GM18517 (cell line): ENCODE measurements around the gene MLPH.
"Not testable (repeated sequence)": the region's sequence is repeated elsewhere in the genome, so short reads cannot be mapped to it uniquely, and the experiment has no call there.

Experiments used
- ATAC-seq: cut with Tn5 transposase; IDR thresholded peaks from one replicate; pipeline ENCODE4 v1.9.1; 2021; ENCODE audit warnings: mild to moderate bottlenecking, moderate library complexity; ENCODE audit not compliant: unreplicated experiment

Gene MLPH

DNA sequence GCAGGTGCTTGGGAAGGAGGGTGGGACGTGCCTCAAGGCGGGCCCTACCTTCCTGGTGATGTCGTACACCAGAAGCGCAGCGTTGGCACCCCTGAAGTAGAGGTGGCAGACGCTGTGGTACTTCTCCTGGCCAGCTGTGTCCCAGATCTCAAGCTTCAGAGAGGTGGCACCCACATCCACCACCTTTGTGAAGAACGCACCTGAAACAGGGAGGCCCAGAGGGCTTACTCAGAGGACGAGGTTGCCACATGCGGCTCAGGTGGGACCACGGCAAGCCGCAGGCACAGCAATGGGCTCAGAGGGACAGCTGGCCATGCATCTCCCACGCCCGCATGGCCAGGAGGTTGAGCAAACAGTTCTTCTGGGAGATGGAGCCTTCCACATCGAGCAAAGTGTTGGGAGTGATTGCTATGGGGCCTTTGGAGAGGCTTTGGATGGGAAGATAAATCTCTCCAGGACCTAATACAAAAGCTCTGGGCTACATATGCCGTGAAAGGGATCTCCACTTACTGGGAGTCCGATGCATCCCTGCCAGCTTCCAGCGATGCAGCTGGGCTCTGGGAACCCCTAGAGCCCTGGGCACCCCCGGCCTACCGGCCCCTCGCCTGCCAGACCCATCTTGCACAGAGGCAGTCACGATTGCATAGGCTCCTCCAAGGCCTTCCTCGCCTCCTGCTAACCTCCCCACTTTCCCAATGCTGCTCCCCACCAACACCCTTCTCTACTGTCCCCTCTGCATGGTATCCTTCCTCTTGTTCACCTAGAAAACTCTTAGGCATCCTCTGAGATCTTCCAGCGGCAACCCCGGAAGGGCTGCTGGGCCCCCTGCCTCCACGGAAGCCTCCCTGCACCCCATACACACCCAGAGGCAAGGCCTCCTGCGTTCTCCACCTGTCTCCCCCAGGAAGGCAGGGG, 91.2 kb downstream of the MLPH start:
- ATAC-seq: no peak

DNA sequence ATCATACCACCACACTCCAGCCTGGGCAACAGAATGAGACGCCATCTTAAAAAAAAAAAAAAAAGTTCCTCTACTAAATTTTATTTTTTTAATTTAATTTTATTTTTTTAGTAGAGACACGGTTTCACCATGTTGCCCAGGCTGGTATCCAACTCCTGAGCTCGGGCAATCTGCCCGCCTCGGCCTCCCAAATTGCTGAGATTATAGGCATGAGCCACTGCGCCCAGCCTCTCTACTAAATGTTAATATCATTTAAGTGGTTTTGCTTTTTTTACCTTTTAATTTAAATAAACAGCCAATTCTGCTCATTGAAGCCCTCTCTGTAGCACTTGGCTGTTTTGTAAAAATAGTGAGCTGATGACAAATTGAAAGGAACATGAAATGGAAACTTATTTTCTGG, 94.3 kb downstream of the MLPH start:
- ATAC-seq: no peak

DNA sequence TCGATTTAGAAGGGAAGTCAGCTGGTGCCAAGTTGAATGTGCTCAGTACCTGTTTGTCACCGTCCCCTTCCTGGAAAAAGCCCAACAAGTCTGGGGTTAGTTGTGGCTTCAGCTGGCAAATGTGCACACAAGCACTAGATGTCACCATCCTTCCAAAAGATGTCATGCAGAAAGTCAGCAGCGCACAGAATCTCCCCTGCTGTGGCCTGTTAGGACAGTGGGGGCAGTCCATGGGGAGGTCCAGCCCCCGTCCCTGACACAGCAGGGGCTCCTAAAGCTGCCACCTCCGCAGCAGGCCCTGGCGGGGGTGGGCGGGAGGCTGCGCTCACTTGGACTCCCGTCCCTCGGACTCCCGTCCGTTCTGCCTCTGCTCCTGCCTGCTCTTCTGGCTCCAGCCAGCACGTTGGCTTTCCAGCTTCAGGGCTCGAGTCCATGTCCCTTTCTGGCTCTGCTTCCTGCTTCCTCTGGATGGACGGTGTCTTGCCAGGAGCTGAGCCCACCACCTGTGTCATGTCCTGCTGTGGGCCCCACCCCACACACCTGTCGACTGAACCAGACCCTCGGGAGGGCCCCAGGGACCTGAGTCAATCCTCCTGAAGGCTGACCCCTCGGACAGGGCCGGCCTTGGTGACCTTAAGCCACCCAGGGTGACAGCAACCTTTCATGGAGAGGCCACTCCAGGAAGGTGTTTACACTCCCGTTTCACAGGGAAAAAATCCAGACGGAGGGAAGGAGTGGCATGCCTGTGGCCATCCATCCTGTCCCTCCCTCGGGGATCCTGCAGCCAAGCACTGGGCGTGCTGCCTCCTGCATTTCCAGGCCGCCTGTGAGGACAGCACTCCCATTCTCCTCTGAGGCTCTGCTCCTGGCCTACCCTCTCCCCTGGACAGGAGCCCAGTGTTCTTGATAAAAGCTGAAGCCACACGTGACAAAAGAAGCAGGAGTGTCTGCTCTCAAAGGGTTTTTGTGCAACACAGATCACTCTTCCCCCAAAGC, 95.0 kb downstream of the MLPH start:
- no peak for ATAC-seq

DNA sequence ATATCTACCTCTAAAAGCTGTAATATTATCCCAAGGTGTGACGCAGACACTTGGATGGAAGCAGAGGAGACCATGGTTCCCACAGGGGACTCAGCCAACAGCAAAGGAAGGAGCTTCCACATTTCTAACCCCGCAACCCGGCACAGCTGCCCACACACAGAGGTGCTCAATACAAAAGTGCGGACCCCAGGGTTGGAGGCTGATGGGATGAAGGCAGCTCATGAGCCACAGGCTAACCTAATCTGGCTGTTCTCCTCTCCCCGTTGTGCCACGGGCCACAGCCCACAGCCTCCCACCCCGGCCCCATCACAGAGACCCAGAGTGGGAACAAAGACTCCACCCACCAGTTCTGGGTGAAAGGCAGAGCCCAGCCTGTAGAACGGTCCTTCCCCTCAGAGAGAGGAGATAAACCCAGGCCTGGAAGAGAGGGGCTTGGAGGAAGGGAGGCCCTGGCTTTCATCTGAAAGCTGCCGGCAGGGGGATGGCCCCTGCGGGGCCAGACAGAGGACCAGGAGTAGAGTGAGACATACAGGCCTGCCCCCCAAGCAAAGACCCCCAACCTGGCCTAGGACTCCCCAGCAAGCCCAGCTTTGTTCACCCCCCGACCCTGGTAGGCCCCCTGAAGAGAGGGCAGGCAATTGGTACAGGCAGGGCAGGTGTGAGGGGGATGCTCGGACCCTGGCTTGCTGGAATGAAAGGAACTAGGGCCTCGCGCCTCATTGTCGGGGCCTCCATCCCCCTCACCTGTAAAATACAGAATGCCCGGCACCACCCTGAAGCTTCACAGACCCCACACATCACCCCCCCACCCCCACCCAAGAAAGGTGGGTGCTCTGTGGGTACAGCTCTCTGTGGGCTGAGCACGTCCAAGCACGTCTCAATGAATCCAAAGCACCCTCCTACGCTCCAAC, 96.6 kb downstream of the MLPH start:
- no peak for ATAC-seq

DNA sequence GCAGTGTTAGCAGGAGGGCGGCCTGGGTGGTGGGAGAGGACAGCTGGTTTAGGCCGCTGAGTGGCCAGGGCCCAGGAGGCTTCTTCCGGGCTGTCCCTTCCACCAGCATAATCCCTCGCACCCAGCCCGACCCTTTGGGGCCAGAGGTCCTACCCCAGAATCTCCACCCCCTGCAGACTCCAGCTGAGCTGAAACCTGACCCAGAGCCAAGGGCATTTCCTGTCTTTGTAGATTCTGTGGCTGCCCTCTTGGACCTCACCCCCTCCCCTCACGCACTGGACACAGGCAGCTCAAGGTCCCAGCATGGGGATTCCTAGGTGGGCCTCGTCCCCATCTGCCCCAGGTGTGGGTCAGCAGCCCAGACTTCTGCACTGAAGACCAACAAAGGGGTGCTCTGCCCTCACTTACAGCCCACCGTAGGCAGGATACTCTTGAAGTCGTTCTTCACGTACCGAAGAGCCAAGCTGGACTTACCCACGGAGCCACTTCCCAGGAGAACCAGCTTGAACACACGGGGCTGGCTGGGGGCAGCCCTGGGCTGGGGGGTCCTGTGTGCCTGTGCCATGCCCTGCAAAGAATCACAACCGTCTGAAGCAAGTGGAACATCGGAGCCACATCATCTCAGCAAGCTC, 98.7 kb downstream of the MLPH start:
- ATAC-seq: no peak

DNA sequence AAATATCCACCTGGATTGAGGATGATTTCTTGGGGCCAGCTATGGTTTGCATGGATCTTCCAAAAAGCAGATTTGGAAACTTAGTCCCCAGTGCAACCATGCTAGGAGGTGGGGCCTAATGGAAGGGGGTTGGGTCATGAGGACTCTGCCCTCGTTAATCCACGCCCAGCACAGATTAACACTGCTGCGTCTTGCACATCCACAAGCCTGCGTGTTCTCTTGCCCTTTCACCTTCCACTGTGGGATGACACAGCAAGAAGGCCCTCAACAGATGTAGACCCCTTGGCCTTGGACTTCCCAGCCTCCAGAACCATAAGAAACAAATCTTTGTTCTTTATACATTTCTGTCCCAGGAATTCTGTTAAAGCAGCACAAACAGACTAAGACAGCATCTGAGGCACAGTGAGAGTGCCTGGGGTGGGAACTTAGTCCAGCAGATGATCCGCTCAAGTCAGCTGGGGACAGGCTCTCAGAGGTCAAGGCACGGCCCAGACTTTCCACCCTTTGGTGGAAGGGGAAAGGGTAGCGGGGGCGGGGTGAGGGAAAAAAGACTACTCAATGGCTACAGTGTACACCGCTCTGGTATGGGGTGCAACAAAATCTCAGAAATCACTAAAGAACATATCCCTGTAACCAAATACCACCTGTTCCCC, 101.1 kb downstream of the MLPH start:
- no peak for ATAC-seq

DNA sequence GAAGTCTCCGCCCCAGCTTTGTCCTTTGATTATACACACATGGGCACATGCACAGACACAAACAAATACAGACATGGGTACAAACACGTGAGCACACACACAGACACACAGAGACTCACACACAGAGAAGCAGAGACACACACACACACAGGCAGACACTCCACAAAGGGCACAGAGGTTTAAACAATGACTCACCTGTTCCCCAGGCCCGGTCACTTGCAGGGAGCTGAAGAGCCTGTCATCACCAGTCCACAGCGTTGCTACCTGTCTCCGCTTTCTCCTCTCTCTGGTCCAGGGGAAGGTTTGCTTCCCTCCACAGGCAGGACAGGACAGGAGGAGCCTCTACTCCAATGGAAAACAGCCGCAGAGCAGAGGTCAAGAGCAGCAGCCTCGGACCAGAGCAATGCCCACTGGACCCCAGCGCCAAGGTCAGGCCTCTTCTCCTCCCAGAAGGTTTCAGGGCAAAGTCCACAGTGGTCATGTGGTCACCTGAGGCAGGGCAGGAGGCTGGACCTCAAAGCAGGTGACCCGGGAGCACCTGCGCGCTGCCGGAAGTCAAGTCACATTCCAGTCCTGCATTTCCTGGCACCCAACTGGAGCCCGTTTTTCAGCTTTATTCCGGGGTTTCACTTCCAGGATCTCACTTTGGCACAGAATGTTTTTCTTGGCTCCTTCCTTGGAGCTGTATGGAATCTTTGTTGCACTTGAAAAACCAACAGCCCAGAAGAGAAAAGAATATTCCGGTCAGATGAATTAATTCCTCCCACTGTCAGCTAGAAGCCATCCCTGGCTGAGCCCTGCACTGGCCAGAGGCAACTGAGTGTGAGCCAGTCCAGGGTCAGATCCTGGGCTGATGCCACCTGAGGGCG, 103.5 kb downstream of the MLPH start, which contains the start of gene RAB17:
Gene RAB17, minus strand, starts transcription at position 463 of the 869 bp plus-strand sequence. CDS start 4,580 bp downstream, outside the sequence.
- ATAC-seq: no peak

DNA sequence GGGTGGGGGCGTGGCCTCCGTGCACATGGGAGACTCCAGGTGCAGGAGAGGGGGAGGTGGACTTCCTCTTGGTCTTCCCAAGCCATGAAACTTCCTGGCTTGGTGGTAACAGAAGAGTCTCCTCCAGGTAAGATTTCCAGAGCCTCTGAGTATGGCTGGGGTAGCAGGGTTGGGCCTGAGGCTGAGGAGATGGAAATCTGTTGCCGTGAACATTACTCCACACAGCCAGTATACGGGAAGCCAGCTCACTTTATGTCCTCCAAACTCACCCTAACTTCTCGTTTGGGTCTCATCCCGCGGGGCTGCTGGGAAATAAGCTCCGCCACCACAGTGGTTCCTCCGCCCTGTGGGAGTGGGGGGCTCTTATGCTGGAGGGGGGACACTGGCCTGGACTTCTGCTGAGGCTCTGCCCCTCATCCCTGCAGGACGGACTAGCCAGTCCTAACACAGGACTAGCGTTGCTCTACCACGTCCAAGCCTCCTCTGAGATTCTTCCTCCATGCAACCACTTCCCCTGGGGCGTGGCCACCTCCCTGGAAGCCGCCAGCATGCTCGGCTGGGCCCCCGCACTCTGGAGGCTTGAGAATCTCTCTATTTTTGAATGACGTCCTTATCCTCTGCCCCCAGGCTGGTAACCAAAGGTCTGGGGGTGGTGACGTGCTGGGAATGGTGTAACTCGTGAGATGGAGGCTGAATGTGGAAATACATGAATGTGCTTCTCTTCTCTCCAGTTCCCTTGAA, 104.3 kb downstream of the MLPH start:
- no peak for ATAC-seq

DNA sequence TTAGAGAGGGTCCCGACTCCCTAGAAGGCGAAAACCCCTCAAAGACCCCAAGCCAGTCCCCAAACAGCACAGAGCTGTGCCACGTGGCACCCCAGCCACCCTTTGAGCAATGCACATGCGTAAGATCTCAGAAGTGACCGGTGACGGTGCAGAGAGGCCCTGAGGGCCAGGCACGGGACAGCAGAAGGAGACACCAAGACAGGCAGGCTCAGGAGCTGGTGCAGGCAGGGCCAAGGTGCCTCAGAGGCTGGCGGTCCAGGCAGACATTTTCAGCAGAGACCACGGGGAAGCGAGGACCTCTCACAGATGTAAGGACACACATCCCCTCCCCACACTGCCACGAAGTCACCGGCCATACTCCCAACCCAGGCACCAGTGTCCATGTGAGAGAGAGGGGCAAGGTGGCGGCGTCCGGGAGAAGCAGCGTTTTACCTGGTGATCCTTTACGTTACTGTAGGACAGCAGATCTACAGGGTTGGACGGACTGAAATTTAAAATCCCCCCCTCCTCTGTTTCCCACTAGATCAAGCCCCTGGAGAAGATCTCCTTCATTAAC, 105.5 kb downstream of the MLPH start:
- no peak for ATAC-seq

DNA sequence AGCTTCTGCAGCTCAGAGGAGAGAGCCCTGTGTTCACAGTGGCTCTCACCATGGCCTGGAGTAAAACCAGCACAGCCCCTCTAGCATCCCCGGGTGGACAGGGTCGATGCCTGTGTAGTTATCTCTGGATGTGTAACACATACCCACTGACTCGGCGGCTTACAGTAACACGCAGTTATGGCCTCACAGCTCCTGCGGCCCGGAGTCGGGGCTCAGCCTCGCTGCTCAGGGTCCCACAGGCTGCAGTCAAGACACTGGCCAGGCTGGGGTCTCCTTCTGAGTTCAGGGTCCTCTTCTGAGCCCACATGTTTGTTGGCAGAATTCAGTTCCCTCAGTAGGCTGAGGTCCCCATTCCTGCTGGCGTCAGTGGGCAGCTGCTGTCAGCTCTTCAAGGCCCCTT, 106.0 kb downstream of the MLPH start:
- no peak for ATAC-seq

DNA sequence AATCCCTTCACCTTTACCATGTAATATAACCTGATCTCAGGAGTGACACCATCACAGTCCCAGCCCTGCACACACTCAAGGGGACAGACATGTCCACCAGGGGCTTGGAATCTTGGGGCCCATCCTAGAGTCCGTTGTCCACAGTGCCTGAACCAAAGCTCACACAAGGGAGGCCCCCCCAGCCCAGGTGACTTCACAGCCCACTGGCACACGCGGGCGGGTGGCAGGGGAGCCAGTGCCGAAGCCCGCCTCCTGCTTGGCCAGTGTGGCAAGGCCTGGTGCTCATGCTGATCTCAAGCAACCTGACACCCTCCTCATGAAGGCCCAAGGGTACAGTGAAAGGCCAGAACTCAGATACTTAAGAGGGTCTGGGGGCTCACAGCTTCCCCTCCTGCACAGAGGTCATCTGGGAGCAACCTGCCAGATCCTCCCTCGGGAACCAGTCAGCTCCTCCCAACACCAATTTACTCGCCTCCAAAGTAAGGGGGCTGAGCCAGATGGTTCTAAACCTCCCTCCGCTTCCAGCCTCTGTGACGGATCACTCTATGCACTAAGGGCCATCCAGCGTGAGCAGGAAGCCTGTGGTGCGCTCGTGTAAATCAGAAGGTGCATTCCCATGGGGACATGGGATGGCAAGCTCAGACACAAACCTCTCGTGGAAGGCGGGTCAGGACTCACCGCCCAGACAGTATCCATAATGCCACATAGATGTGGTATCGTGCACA, 106.7 kb downstream of the MLPH start:
- ATAC-seq: no peak

DNA sequence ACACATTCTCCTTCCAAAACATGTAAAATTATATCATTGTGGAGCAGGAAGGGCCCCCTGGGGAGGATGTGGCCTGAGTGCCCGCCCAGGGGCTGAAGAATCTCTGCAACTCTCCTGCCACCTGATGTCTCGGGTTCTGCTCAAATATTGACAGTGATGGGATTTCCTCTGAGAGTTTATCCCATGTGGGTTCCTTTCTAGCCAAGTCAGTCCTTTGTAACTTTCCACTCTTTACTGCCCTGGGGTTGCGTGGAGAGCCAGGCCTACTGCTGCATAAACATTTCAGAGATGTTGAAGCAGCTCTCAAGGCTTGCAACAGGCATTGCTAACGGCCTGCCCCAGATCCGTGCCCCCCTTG, 107.4 kb downstream of the MLPH start:
- no peak for ATAC-seq

DNA sequence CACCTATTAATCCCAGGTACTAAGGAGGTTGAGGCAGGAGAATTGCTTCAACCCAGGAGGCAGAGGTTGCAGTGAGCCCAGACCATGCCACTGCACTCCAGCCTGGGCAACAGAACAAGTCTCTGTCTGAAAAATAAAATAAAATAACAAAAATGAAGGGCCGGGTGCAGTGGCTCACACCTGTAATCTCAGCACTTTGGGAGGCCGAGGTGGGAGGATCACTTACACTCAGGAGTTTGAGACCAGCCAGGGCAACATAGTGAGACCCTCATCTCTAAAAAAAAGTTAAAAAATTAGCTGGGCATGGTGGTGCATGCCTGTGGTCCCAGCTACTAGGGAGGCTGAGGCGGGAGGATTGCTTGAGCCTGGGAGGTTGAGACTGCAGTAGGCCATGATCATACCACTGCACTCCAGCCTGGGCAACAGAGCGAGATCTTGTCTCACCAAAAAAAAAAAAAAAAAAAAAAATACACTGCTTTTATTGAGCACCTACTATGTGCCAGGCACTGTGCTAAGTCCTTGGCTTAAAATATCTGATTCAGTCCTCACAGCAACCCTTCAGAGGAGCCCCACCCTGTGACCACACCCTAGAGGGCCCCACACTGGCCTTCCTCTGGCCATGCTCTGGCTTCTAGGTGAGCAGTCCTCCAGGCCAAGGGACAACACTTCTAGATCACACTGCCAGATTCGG, 108.9 kb downstream of the MLPH start:
- not testable (repeated sequence) for ATAC-seq

DNA sequence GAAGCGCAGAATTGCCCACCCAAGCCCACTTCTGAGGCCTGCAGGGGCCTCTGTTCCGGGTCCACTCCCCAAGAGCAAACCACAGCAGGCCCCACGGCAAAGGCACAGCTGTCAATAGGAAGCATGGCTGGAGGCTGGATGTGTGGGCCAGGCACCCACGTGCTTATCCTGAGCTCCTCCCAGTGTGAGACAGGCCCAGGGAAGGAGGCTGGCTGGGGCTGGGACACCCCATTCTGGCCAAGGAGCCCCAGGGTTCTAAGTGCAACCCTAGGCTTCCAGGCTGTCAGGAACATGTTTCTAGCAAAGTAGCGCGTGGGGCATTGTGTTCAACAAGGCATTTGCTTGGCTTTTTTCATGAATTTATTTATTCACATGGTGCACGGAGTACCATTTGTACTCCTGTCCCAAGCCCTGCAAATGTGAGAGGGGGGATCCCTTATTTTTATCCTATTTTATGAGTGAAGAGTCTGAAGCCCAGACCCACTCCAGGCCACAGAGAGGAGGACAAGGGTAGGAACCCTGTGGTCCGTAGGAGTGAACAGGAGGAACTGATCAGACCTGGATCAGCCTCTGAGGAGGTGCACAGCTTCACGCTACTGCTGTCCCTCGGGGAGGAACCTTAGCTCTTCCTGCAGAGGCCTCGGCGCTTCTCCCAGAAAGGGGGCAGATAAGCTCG, 109.6 kb downstream of the MLPH start:
- no peak for ATAC-seq

DNA sequence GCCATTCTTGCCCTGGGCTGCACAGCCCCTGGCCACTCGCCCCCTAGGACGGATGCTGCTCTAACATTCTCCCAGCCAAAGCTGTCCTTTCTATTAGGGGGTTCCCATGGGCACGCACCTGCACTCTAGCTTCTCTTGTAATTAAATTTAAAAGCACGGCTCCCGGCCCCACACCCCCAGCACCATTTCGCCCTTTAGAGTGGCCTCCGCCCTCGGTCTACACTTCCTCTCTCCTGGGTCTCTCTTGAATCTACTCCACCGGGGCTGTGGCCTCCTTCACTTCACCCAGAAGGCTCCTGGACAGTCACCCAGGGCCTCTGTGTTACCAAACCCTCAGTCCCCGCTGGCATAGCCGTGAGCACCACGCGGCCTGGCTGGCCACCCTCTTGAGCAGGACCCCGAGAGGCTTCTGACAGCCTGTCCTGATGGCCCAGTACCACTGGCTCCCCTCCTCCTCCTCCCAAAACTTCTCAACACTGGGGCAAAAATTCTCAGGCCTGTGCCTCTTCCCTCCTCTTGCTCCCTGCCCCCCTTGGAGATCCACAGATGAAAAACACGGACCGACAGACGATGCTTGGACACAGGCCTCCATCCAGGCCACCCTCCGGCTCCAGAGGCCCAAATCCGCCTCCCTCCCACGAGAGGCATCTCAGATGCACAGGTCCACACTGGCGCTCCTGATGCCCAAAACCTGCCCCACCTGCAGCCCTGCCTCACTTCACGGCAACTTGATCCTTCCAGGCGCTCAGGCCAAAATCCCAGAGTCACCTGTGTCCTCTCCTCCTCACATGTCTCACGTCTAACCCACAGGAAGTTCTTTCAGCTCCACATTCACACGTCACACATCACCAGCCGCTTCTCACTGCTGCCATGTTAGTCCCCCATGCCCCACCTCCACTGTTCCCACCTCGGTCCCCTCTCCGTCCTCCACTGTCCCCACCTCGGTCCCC, 110.4 kb downstream of the MLPH start:
- ATAC-seq: no peak
